IMR-90 (cell line): ENCODE data around the gene TOR2A. TPM values are rescaled to one million over a fixed set of nuclear protein-coding genes. Genes with fewer than 3 reads are reported as not detected.

Experiments
- ATAC-seq: fragments of 200-7000 bp; cut with Tn5 transposase; 2 replicates; pipeline ENCODE4 v1.9.1; 2020; ENCODE audit warnings: low read depth, mild to moderate bottlenecking, moderate library complexity
- BruUV-seq: library from RNA; stranded (reverse); fragments of 400-500 nt; replicated peaks from 2 replicates; lab custom pipeline; 2021; lab: Mats Ljungman, UMichigan
- CTCF ChIA-PET: fragments of 300-600 bp; formaldehyde crosslinking; extraction: SDS; loops from one replicate; lab custom pipeline; 2021; ENCODE audit warnings: antibody characterized with exemption; lab: Yijun Ruan, JAX
- POLR2A ChIA-PET: fragments of 300-600 bp; sonication (Branson Sonifier 250); formaldehyde crosslinking; loops from one replicate; lab custom pipeline; 2022; ENCODE audit warnings: antibody characterized with exemption; ENCODE audit not compliant: unreplicated experiment; lab: Charles Lee
- DNase-seq: peaks from one replicate; pipeline ENCODE4 v3.0.0; 2013
- H2AFZ ChIP-seq: replicated peaks from 2 replicates; pipeline ENCODE3; 2013; ENCODE audit warnings: low read length, mild to moderate bottlenecking; ENCODE audit not compliant: poor library complexity
- H2AK5ac ChIP-seq: 2 replicates; pipeline ENCODE4 v1.6.1; 2013; ENCODE audit warnings: low read depth, low read length, inconsistent platforms
- H2AK9ac ChIP-seq: replicated peaks from 2 replicates; pipeline ENCODE3; 2013; ENCODE audit warnings: mild to moderate bottlenecking, low read depth, low read length, moderate library complexity; ENCODE audit not compliant: poor library complexity
- H2BK120ac ChIP-seq: 2 replicates; pipeline ENCODE4 v1.6.1; 2013; ENCODE audit warnings: low read depth, low read length, inconsistent platforms
- H2BK15ac ChIP-seq: 3 replicates; pipeline ENCODE4 v1.6.1; 2013; ENCODE audit warnings: low read depth, low read length, inconsistent platforms
- H2BK20ac ChIP-seq: 2 replicates; pipeline ENCODE4 v1.6.1; 2013; ENCODE audit warnings: low read depth, mild to moderate bottlenecking, inconsistent platforms, low read length, moderate library complexity
- H2BK5ac ChIP-seq: 2 replicates; pipeline ENCODE4 v1.6.1; 2013; ENCODE audit warnings: mild to moderate bottlenecking, low read depth, low read length, inconsistent platforms; ENCODE audit not compliant: poor library complexity, severe bottlenecking
- H3K14ac ChIP-seq: replicated peaks from 2 replicates; pipeline ENCODE4 v1.6.1; 2013; ENCODE audit warnings: low read depth, low read length, inconsistent platforms
- H3K18ac ChIP-seq: 2 replicates; pipeline ENCODE4 v1.6.1; 2013; ENCODE audit warnings: low read depth, low read length, control low read depth
- H3K23ac ChIP-seq: 2 replicates; pipeline ENCODE4 v1.6.1; 2013; ENCODE audit warnings: low read depth, low read length, inconsistent platforms
- H3K27ac ChIP-seq: 2 replicates; pipeline ENCODE4 v1.5.1; 2013; ENCODE audit warnings: mild to moderate bottlenecking, control low read depth, low read length; ENCODE audit not compliant: insufficient read depth
- H3K27me3 ChIP-seq: 2 replicates; pipeline ENCODE4 v1.6.1; 2013; ENCODE audit warnings: low read length; ENCODE audit not compliant: control insufficient read depth, insufficient read depth
- H3K36me3 ChIP-seq: 2 replicates; pipeline ENCODE4 v1.6.1; 2013; ENCODE audit warnings: low read length, mixed read lengths; ENCODE audit not compliant: control insufficient read depth, insufficient read depth
- H3K4ac ChIP-seq: 2 replicates; pipeline ENCODE4 v1.6.1; 2013; ENCODE audit warnings: low read depth, low read length, inconsistent platforms
- H3K4me1 ChIP-seq: 2 replicates; pipeline ENCODE4 v1.6.1; 2013; ENCODE audit warnings: low read length, mixed read lengths; ENCODE audit not compliant: control insufficient read depth, insufficient read depth
- H3K4me2 ChIP-seq: 2 replicates; pipeline ENCODE4 v1.6.1; 2013; ENCODE audit warnings: low read depth, mild to moderate bottlenecking, control low read depth, low read length, moderate library complexity
- H3K4me3 ChIP-seq: 2 replicates; pipeline ENCODE4 v1.5.1; 2013; ENCODE audit warnings: low read depth, mild to moderate bottlenecking, control low read depth, low read length, moderate library complexity; ENCODE audit not compliant: insufficient read depth
- H3K56ac ChIP-seq: 2 replicates; pipeline ENCODE4 v1.6.1; 2013; ENCODE audit warnings: low read length, inconsistent platforms; ENCODE audit not compliant: insufficient read depth; ENCODE audit errors: extremely low read depth
- H3K79me1 ChIP-seq, 2 experiments: 2 replicates each; pipeline ENCODE4 v1.6.1; 2013; ENCODE audit warnings: low read length in 2 of 2, inconsistent platforms in 1 of 2, low read depth in 1 of 2
- H3K9ac ChIP-seq: 2 replicates; pipeline ENCODE4 v1.6.1; 2013; ENCODE audit warnings: low read depth, low read length, control low read depth
- H3K9me1 ChIP-seq: 2 replicates; pipeline ENCODE4 v1.6.1; 2013; ENCODE audit warnings: low read length, inconsistent platforms; ENCODE audit not compliant: insufficient read depth
- H3K9me3 ChIP-seq: 2 replicates; pipeline ENCODE4 v1.6.1; 2013; ENCODE audit warnings: low read length; ENCODE audit not compliant: control insufficient read depth, insufficient read depth
- H4K20me1 ChIP-seq: 2 replicates; pipeline ENCODE4 v1.6.1; 2013; ENCODE audit warnings: low read length, inconsistent platforms; ENCODE audit not compliant: insufficient read depth
- H4K5ac ChIP-seq: 2 replicates; pipeline ENCODE4 v1.6.1; 2013; ENCODE audit warnings: mild to moderate bottlenecking, low read depth, low read length, control low read depth
- H4K8ac ChIP-seq, 2 experiments: 2 replicates each; pipeline ENCODE4 v1.6.1; 2013; ENCODE audit warnings: low read depth in 2 of 2, low read length in 2 of 2, control low read depth in 1 of 2, inconsistent platforms in 1 of 2
- H4K91ac ChIP-seq: 2 replicates; pipeline ENCODE4 v1.6.1; 2013; ENCODE audit warnings: low read depth, low read length, inconsistent platforms; ENCODE audit not compliant: insufficient read depth
- BHLHE40 ChIP-seq: fragments of 150-350 bp; IDR thresholded peaks from 2 replicates; pipeline ENCODE4 v1.6.1; 2016; ENCODE audit warnings: mild to moderate bottlenecking, low read depth, low read length
- MXI1 ChIP-seq: IDR thresholded peaks from 2 replicates; pipeline ENCODE4 v1.6.1; 2012; ENCODE audit warnings: low read depth, mild to moderate bottlenecking, low read length, moderate library complexity, borderline replicate concordance
- WGBS, 2 experiments: methylation state at CpG; one replicate each; pipeline versions ENCODE4 v1.1.5 to v1.1.7; 2013; ENCODE audit warnings: missing lambda C conversion rate in 2 of 2; ENCODE audit not compliant: insufficient read length in 1 of 2; ENCODE audit errors: extremely low coverage in 2 of 2; 5-methylcytosine and 5-hydroxymethylcytosine counted together
- dilution Hi-C: fragments of 300-500 bp; cut with HindIII; formaldehyde crosslinking; loops from one replicate; pipeline ENCODE4 v1.14.3; 2018; ENCODE audit warnings: low sequenced_read_pairs; ENCODE audit not compliant: unreplicated experiment
- in situ Hi-C: fragments of 300-500 bp; cut with MboI; formaldehyde crosslinking; loops from 3 replicates; pipeline ENCODE4 v1.14.3; 2019; ENCODE audit warnings: low sequenced_read_pairs, inconsistent platforms, mixed read lengths
- intact Hi-C: fragments of 100-400 bp; cut with micrococcal nuclease; formaldehyde crosslinking; loops from 2 replicates; pipeline ENCODE4 v1.10.0; 2022
- polyA plus RNA-seq, 3 experiments: library from polyadenylated mRNA; depleted of rRNA; stranded (reverse); fragments of >200 nt; gene quantifications; 2 replicates each; pipeline ENCODE4 v1.2.3, GENCODE V29; 2012; ENCODE audit warnings: low replicate concordance in 1 of 3
- total RNA-seq: library from RNA; depleted of rRNA; stranded (reverse); fragments of >200 nt; gene quantifications from 2 replicates; pipeline ENCODE4 v1.2.3, GENCODE V29; 2012

TOR2A gene
- total and polyA plus RNA-seq, 2 of the 4 experiments (the other 2 are of a cell fraction) = 0.90 to 12.5 TPM

- BruUV-seq = no TSS peak
- Histone ChIP-seq H2AFZ (peak overlapping the region; percentile 95), H3K4me2 (peak overlapping the region; percentile 56)
Observed at GRCh38 chr9:127735530-127736185, 564 bp upstream of the TOR2A start.

More at GRCh38 chr9:127735530-127736185, 564 bp upstream of the TOR2A start:
- DNase-seq (no peak), ATAC-seq (no peak)
- Histone ChIP-seq H4K5ac (no peak overlapping the region), H3K79me1 (peaks cover 4 to 12% of the 10 kb centered on the region in 2 experiments; a peak in 2 of 4 replicates), H3K56ac (no peak overlapping the region), H3K27ac (no peak overlapping the region), H4K91ac (no peak overlapping the region), H3K4ac (no peak overlapping the region), H2BK15ac (no peak overlapping the region), H3K18ac (no peak overlapping the region), H3K23ac (no peak overlapping the region), H3K14ac (no peak overlapping the region), H3K4me1 (peaks cover 6% of the 10 kb centered on the region), H2BK120ac (no peak overlapping the region), H4K8ac (no peak overlapping the region), H3K27me3 (0 out of 2 replicates have a peak, but pooled peaks cover 3% of the 10 kb centered on the region), H4K20me1 (peaks cover 7% of the 10 kb centered on the region; the same call in 1 of the 2 replicates), H3K9ac (no peak overlapping the region), H2AK5ac (0 out of 2 replicates have a peak overlapping the region, but pooled peaks have one; percentile 4), H2AK9ac (peak overlapping the region; percentile 76), H3K9me1 (0 out of 2 replicates have a peak, but pooled peaks cover 5% of the 10 kb centered on the region), H3K36me3 (peaks cover 5% of the 10 kb centered on the region; the same call in 1 of the 2 replicates), H2BK5ac (no peak overlapping the region), H2BK20ac (no peak overlapping the region), H3K9me3 (no peaks in the 10 kb centered on the region), H3K4me3 (no peak overlapping the region)
- 52% methylated on average over 3 of the region's 15 CpGs; no CpG with 5 or more reads in 1 of the 2 experiments for WGBS, 2 experiments
- TF ChIP-seq BHLHE40 (peak; percentile 54), MXI1 (no peak)
- intact Hi-C loops = loop anchor here (1.0 to 2.0 kb wide), 4 partner anchors 50 to 186 kb away; partner anchors contain the start of gene STXBP1
- CTCF ChIA-PET = interaction anchor here (0.9 to 2.0 kb wide), 5 partner anchors 14 to 188 kb away, joined by 3 to 12 read pairs (median 3); no protein-coding TSS in a partner anchor
- in situ Hi-C loops = loop anchor here (5.0 kb wide), 1 partner anchor 47 kb away; no protein-coding TSS in a partner anchor
- POLR2A ChIA-PET = no interaction called here
- dilution Hi-C loops = no loop called here
